HG02623 (cell line): Measurements from ENCODE around the gene ACOT11.

Experiments used
- ATAC-seq: cut with Tn5 transposase; IDR thresholded peaks from one replicate; pipeline ENCODE4 v1.9.1; 2021; ENCODE audit warnings: moderate library complexity; ENCODE audit not compliant: unreplicated experiment

ACOT11 gene

DNA sequence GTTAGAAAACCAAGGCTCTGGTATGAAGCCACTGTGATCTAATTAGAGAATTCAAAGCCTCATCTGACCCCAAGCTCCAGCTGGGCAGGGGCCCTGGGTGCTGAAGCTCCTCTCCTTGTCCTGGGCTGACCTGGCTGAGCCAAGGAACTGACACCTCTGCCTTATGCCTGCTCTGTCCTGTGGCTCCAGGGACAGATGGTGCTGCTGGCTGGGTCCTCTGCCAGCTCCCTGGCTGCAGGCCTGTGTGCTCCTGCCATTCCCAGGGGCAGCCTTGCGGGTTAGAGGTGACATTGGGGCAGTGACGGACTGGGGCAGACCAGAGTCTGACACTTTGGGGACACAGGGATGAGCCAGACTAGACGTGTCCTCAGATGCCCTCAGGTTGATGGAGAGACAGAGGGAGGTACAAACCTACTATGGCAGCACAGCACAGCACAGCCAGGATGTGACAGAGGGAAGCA, 11.8 kb downstream of the ACOT11 start:
- ATAC-seq, result no peak

DNA sequence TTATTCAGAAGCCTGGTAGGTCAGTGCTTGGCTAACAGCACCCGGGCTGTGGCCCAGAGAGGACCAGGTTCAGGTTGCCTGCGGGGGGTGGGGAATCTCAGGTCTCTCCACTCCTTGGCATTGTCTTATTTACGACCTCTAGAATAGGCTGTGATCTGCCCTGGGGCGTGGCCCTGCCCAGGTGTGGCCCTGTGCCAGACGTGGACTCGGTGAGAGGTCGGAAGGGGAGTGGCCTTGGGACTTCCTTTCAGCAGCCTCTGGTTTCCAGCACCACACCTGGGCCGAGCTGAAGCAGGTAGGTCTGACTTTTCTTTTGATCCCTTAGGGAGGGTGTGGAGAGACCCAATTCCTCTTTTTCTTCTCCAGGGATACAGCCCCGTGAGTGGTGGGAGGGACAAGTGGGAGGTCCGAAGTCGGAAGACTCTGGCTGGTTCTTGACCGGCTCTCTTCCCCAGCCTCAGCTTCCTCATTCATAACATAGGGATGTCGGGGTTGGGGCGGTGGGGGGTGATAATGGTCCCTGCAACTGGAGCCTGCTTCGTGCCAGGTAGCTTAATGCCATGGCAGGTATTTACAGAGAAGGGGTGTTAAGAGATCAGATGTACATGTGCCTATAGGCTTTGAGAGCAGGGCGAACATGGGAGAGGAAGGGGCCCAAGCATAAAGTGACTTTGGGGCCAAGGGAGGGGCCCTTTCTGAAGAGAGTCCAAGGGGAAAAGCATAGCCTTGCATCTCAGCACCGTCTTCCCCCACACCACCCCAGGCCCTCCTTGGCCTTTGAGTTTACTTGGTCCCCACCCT, 16.5 kb downstream of the ACOT11 start:
- no peak for ATAC-seq

DNA sequence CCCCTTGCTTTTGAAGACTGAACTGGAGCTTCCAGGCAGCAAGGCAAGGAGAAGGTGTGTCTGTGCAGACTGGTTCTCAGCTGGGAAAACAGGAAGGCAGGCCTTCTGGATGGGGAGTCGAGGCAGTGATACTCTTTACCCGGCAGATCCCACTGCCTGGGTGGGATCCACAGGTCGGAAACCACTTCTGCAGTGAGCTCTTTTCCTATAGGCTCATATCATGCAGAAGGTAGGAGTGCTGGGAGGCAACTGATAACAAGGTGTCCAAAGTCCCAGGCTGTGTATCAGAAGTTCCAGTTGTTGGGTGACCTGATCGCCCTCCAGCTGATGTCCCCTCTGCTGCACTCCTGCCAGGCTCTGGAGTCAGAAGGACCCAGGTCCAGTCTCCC, 17.1 kb downstream of the ACOT11 start:
- ATAC-seq, result no peak

DNA sequence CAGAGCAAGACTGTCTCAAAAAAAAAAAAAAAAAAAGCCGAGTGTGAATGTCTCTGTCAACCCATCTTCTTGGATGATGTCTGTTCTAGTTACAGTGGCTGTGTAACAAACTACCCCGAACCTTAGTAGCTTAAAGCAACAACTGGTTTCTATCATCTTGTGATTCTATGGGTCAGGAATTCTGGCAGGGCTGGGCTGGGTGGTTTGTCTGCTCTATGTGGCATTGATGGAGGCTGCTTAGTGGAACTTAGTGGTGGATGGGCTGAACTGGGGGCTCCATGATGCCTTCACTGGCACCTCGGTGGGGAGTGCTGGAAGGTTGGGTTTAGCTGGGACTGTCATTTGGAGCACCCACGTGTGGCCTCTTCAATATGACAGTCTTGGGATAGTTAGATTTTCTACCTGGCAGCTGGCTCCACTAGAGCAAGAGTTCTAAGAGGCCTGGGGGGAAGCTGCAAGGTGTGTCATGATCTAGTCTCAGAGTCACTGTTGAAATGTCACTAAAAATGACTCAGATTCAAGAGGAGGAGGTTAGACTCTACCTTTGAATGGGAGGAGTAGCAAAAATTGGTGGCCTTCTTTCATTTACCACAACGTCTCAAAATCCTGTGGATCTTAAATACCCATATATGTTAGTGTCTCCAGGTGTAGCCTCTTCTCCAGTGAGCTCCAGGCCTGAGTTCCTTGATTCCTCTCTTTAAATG, 18.6 kb downstream of the ACOT11 start:
- no peak for ATAC-seq

DNA sequence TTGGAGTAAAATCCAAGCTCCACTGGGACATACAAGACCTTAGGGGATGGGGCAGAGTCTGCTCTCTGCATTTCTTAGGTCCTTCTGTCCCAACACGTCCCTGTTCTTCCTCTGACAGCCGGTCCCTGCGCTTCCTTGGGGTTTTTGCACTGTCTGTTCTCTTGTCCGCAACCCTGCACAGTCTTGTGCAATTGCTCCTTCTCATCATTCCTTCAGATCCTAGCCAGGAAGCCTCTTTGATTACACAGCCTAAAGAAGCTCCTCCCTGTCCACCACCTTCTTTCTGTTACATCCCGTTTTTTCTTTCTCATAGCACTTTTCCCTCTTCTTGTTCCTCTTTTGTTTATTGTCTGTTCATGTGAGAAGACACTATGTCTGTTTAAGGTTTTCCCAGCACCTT, 19.9 kb downstream of the ACOT11 start:
- ATAC-seq, result no peak

DNA sequence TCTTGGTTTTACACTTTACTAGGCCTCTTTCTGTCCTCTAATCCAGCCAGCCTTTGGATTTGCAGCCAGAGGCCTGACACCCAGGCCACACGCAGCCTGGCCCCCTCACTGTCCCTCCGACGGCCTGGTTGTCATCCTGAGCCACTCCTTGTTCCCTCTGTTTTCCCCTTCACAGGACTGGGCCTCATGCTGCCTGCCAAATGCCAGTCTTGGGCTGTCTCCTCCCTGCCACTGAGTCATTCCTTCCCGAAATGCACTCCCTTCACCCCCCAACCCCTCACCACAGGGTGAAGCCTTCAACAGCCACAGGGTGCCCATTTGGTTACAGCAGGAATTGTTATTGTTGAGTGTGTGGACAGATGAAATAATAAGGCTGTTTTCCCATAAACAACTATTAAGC, 21.3 kb downstream of the ACOT11 start:
- no peak for ATAC-seq

DNA sequence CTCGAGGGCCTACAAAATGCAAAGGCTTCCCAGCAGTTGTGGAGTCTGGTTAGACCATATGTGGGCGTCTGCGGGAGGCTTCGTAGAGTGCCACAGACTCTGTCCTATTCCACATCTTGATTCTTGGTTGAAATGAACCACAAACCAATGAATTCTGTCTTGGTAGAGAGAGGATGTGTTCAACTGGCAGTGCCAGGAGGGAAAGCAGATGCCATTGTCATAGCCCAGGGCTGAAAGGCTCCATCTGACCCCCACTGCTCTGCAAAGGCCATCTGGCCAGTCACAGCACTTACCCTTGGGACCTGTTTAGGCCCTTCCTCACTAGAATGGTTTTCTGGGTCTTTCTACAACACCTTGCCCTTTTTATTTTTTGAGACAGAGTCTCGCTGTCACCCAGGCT, 22.1 kb downstream of the ACOT11 start:
- ATAC-seq, result no peak

DNA sequence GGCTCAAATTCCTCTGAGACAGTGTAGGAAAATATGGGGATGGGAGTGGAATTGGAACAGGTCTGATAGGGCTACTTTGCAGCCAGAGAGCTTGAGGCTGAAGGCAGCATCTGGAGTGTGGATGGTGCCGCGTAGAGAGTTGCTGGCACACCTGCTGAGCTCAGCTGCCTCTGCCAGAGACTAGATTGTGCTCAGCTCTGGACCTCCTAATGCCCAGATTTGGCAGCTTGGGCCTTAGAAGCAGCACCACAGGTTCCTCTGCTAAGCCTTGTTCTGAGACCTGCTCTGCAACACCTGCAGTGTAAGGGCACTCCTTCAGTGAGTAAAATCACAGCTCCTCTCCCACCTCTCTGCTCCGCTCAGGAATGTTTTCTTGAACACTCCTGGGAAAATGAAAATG, 23.3 kb downstream of the ACOT11 start:
- no peak for ATAC-seq

DNA sequence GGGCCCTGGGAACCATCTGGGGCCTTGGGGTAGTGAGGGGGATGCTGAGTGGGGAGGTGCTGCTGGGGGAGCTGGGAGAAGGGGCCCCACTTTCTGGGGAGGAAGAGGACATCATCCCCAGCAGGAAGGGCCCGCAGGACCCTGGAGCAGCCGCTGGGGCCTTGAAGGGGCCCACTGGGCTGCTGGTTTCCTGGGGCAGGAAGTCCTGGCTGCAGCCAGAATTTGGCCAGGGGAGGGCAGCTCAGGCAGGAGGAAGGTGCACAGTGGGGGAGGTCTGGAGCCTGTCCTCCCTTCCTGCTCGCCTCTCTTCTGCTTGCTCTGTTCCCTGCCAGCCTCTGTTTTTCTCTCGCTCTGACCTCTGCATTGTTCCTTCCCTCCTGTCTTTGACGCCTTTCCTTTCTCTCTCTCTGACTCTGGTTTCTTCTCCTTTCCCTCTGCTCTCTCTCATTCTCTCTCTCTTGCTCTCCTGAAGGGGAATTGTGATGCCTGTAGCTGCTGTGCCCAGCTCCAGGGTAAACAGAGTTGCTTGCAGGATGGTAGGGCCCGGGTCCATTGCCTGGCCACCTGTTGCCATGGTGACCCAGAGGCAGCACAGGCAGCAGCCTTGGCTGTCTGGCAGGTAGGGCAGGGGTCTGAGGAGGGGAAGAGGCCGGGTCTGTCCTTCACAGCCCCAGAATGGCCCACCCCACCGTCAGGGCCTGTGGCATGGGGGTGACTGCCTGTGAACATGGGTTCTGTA, 23.9 kb downstream of the ACOT11 start:
- ATAC-seq, result no peak

DNA sequence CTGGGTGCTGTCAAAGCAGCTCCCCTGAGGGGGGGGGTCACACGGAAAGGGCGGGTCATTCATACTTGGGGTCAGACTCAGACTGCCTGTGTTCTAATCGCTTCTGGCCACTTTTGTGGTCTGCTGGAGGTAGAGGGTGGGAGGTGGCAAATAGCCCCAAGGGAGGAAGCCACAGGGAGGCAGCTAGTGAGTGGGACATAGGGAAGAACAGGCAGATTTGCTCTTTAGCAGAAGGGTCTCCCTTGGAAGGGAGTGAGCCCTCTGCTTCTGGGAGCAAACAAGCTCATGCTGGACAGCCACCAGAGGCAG, 24.5 kb downstream of the ACOT11 start:
- no peak for ATAC-seq

DNA sequence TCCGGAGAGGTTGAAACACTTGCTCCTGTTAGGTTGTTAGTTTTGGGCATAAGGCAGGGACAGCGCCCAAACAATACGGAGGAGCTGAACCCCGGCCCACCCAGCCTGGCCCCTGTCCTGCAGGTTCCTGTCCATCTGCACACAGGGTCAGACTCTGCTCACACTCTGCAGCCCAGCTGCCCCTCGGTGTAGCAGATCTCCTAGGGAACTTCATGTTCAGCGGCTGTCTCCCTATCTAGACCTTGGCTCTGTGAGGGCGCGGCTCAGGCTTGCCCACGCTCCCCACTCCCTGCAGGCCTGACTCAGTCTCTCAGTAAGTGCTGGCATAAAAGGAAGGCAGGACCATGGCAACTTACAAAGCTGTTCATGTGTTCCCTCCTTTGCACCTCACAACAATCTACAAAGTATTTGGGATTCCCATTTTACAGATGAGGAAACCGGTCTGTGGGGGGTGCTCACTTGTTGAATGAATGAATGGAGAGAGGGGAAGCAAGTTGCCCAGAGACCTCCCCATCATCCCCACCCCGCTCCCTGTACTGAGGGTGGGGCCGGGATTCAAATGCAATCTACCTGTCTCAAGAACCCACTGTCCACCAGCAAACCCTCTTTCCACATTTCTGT, 26.2 kb downstream of the ACOT11 start:
- no peak for ATAC-seq

DNA sequence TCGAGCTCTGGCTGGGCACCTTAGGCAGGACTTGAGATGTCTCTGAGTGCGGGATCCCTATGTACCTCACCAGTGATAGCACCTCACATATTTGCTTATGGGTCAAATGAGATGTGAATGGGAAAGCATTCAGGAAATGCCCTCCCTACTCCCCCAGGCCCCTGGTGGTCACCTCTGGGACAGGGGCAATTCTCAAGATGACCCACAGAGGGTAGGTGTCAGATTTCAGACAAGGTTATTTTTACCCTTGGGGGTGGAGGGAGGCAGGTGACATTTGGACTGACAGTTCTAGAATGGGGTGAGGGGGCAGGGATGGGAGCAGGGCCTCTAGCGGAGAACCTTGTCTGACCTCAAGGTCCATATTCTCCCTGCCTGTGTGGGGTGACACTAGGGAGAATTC, 27.1 kb downstream of the ACOT11 start:
- no peak for ATAC-seq

DNA sequence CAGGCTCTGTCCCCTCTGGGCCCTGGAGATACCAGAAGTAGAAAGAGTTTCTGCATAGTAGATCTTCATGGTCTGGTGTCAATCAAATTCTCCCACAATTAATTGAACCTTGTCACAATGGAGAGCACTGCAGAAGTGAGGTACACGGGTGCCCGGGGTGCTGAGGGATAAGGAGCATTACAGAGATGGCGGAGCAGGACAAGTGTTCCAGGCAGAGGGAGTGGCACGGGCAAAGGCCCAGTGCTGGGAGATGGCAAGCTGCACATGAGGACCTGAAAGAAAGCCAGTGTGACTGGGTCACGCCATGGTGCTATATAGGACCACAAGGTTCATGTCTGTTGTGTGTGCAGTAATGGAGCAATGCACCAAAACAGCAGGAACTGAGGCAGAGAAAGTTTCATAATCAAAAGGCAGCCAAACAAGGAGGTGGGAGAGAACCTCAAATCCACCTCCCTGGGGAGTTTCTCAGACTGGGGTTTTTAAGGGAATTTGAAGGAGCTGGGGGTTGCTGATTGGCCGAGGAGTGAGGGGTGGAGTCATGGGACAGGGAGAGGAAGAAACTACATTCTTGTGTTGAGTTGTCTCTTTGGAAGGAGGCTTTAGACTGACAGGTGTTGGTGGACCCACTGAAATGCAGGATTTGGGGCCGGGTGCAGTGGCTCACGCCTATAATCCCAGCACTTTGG, 27.7 kb downstream of the ACOT11 start:
- ATAC-seq, result no peak

DNA sequence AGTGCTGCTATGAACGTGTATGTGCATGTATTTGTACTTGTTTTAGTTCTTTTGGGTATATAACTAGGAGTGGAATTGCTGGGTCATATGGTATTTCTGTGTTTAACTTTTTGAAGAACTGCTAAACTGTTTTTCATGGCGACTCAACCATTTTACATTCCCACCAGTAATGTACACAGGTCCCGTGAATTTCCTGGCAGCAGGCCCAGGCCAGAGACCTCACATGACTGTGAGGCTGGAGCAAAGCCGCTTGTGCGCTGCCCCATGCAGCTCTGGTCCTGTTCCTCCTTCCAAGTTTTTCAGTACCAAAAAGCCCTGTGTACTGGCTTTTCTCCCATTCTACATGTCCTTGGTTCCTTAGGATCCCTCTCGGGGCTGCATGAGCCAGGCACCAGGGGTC, 29.6 kb downstream of the ACOT11 start:
- no peak for ATAC-seq

DNA sequence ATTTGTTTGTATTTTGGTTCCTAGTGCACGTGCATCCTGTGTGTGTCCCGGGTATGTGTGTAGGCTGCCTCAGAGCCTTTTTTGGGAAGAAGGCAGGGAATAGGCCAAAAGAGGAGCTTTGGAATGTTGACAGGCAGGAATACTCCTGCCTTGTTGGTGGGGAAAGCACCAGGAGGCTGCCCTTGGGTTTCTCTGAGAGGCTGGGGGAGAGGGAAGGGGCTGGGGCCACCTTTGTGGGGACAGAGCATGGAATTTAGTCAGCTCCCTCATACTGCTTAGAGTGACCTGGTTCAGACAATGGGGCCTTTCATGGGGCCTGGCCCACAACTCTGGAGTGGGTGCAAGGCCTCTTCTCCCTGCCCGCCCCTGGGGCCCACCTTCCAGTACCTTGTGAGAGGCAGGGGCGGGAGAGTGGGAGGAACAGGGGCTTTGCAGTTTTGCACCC, 31.3 kb downstream of the ACOT11 start:
- no peak for ATAC-seq

DNA sequence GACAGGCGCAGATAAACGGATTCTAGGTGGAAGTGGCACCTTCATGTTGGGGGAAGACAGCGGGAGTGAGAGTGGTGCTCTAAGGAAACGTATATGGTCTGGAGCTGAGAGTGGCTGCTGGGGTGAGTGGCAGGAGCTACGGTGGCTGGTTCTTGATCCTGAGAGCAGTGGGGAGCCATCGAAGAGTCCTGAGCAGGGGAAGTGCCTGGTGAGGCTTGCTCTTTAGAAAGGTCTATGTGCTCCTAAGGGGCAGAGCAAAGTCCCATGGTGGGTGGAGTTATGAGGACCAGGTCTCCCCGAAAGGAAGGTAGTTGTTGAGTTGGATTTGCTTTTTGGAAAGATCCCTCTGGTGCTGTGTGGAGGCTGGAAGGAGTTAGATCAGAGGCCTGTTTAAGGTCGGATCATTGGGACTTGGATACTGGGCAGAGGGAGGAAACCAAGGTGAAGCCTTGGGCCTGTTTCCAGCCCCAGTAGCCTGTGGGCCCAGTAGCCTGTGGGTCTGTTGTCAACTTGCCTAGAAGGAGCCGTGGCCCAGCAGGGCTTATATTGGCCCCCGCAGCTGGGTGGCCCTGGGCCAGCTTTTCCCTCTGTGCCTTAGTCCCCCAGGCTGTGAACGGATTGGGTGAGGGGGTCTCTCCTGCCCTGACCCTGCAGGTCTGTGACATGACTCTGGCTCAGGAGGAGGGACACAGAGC, 33.0 kb downstream of the ACOT11 start:
- no peak for ATAC-seq

DNA sequence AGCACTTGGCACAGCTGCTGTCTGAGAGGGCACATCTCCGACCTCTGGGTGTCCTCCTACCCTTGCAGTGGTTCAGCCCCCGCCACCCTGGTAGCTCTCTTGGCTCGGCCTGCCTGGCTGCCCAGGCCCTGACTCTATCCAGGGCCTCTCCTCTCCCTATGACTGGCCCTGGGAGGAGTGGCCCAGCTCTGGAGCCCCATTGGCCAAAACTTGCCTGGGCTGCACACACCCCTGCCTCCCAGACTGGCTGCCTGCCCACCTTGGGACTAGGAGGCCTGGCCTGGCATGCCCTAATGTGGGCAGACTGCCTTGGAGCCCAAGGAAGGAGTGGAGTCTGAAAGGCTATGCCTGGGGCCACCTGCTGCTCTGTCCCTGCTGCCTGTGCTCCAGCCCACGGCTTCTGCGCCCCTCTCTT, 33.6 kb downstream of the ACOT11 start:
- no peak for ATAC-seq

DNA sequence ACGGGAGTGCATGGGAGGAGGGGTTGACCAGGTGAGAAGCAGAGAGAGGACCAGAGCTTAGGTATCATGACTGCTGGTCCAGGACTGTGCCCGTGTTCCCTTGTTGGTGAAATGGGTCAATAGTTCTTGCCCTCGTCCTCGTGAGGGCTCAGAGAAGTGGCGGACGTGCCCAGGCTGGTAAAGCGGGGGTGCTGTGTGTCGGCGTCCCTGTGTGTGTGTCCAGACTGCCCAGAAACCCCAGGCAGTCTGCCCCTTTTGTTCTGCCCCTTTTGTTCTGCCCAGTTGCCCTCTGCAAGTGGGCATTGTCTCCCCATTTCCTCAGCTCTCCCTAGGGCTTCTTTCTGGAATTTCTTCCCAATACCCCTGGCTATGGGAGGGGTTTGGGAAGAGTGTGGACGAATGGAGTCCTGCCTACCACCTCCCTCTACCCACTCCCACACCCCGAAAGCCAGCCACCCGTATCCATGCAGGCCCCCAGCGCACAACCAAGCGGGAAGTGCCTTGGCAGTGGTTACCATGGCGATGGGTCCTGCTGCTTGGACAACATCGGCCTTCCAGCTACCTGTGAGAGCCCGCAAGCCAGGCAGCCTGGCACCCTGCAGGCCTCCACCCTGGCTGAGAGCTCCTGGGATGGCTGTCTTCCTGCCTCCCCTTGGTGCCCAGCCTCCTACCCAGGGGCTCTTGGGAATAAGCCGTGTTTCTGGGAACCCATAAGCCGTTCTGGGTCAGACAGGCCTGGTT, 34.7 kb downstream of the ACOT11 start:
- no peak for ATAC-seq

DNA sequence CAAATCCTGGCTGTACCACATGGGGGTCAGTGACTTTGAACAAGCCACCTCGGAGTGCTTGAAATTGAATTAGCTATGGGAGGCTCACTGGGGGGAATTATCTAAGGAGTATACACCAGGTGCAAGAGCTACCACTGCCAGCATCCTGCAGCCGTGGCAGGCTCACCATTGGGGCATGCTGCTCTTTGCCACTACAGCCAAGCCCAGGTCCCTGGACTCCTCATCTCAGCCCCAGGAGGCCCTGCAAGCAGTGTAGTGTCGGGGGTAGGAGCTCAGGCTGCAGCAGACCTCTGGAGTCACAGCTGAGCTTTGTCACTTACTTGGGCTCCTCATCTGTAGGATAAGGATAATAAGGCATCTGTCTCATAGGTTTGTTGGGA, 35.3 kb downstream of the ACOT11 start:
- ATAC-seq, result no peak

DNA sequence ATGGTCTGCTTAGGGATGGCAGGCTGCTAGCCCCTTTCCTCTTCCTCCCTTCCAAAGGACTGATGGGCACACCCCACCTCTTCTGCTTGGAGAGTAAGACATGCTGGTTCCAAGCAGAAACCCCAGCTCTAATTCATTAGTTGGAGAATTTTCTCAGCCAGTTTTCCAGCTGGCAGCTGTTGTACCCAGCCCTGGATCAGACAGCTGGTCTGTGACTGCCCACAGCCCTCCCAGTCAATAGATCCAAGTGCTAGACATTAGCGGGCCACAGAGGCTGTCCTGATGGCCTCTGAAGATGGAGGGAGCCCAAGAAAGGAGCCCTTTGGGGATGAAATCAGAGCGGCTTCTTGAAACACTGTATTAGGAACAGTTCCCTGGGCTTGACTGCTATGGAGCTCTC, 35.8 kb downstream of the ACOT11 start:
- no peak for ATAC-seq
